GM18868 (cell line): ENCODE data around the gene C5.

Experiments
- ATAC-seq: cut with Tn5 transposase; IDR thresholded peaks from one replicate; pipeline ENCODE4 v1.9.1; 2021; ENCODE audit warnings: mild to moderate bottlenecking, moderate library complexity; ENCODE audit not compliant: unreplicated experiment

The C5 gene

GRCh38 chr9:120944434-120944843 is 105.6 kb downstream of the C5 start:
- ATAC-seq: peak; percentile 100

DNA sequence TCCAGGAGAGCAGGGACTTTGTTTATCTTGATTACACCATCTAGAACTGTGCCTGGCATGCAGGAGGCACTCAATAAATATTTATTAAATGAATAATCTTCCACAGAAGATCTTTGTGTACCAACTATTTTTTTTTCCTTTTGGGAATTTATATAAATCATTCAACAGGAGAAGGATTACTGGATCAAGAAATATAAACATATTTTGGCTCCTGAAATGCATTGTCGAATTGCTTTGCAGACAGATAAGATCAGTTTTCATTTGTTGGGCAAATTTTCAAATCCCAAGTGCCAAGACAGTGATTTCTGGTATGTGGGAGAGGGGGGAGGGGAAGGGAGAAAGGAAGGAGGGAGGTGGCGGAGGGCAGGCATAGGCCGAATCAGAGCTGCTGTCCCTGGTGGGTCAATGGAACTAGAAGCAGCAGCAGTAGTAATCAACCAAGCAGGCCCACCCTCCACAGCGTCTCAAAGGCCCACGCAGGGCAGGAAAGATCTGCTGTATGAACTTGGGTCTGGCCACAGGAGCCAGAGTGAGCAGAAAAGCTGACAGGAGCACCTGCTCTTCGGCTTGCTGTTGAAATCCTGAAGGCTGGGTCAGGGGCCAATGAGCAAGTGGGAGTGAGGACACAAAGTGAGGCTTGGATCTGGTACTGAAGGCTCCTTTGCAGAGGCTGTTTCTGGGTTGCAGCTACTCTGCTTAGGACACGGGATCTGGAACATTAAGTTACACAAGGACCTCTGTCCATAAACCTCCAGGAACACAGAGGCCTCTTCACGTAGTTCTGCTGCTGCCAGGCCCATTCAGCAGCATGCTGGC is 107.7 kb downstream of the C5 start:
- no peak for ATAC-seq

GRCh38 chr9:120941046-120941770 is 108.9 kb downstream of the C5 start:
- no peak for ATAC-seq

GRCh38 chr9:120940573-120940972 is 109.5 kb downstream of the C5 start:
- no peak for ATAC-seq

- no peak for ATAC-seq
Observed at GRCh38 chr9:120938851-120939250, 111.2 kb downstream of the C5 start.

DNA sequence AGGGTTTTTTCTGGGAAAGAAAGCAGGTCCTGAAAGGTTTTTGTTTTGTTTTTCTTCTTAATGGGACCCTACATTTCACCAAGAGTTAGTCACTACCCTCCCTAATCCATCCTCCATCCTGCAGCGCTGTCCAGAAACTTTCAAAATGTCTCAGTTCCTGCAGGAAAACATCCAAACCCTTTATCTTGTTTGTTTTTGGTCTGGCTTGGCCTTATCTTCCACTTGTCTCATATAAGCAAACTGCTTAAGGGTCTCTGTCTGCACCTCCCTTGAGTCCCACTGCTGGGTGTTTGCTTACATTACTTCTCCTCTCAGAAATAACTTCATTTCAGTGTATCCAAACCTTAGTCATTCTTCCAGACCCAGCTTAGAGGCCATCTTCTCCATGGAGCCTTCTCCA is 112.5 kb downstream of the C5 start:
- ATAC-seq: no peak

DNA sequence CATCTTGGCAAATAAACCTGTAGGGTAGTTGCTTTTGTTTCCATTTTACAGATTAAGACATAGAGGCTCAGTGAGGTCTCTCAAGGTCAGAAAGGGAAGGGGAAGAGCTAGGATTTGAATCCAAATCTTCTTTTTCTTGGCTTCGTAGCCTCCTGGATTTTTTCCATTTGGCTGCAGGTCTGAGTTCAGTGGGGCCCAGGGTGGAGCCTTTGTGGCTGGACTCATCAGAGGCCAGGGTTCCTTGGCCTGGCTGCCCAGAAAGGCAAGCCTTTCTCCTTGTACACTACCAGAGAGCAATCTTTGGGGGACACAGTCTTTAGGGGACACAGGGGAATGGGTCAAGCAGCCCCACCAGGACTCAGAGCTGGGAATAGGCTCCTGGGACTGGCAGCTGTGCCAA is 112.9 kb downstream of the C5 start:
- no peak for ATAC-seq

DNA sequence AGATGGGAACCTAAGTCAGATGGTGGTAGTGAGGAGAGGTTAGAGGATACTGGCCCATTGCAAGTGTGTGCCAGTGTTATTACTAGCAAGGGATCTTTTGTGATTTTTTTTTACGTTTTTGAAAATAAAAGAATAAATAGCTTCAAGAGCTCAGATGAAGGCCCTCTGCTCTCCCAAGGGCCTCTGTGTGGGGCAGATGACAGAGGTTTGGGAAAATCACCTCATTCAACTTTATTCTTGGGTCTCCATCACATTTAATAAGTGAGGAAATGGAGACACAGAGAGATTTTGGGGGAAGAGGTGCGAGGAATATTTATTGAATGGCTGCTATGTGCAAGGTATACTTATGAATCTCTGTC is 113.3 kb downstream of the C5 start:
- ATAC-seq: no peak

GRCh38 chr9:120936011-120936763 is 113.9 kb downstream of the C5 start:
- ATAC-seq: peak; percentile 34

- ATAC-seq: no peak
Observed at GRCh38 chr9:120935383-120935857, 114.7 kb downstream of the C5 start.

DNA sequence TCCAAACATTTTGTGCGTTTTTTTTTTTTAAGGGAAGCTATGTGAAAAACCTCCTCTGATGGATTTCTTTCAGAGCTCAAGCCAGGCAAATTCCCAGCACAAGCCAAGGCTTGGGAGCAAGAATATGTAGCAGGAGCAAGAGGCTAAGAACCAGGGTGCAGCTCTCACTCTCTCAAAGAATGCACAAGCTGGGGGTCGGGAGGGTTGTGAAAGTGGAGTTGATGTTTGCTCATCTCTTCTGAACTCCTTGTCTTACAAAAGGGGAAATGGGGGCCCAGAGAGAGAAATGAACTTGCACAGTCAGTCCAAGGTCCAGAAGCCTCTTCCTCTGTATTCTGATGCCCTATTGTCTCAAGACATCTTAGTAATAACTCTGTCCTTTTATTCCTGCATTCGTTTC is 115.8 kb downstream of the C5 start:
- ATAC-seq: no peak

DNA sequence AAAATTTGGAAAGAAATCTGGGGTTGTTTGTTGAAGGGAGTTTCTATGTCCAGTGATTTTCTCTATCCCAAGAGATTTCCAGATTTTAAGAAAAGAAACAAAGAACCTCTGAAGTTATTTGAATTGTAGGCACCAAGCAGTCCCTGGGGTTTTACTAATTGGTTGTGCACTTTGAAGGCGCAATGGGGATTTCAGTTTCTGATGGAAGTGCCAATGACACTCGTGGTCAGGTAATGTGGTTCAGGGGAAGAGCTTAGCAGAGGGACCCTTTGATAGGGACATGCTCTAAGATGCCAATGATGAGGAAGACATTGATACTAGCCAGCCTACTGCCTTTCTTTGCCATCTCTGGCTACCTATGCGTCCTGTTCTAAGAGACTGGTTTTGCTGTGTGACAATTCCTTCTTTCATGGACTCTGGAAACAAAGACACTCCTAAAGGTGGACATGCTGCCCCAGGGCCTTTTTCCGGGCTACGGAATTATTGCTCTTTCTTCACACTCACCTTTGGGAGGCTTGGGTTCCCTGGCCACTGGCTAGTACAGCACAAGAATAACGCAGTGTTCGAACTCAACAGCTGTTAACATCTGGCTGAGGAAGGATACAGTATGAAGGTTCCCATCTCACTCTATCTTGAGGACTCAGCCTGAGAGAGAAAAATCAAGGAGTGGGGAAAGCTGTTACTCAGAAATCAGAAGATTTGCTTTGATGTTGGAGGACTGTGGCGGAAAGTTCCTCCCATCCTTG is 116.6 kb downstream of the C5 start:
- ATAC-seq: no peak

GRCh38 chr9:120932086-120932823 is 117.8 kb downstream of the C5 start:
- no peak for ATAC-seq

DNA sequence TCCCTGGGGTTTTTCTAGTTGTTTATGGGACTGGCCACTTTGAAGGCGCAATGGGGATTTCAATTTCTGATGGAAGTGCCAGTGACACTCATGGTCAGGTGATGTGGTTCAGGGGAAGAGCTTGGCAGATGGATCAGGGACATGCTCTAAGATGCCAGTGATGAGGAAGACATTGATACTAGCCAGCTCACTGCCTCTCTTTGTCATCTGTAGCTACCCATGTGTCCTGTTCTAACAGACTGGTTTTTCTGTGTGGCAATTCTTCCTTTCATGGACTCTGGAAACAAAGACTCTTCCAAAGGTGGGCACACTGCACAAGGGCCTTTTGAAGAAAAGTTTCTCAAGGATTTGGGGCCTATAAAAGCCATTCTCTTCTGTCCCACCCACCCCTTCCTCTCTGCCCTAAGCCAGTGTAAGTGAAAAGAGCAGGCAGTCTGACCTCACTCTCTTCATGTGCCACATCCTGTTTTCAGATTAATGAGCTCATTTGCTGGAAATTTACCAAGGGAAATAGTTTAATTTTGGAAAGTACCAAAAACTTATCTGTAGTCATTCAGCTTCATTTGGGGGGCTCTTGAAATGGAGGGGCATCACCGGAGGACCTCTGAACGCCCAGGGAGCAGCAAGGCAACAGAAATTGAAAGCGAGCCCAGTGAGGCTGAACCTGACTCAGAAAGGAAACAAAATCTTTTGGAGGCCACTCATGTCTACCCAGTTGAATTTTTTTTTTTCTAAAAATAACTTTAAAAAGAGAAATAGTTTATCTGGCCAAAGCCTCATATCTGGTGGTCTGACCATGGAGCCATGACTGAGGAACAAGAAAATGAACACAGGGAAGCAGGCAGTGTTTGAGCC is 118.6 kb downstream of the C5 start:
- ATAC-seq: peak; percentile 59

DNA sequence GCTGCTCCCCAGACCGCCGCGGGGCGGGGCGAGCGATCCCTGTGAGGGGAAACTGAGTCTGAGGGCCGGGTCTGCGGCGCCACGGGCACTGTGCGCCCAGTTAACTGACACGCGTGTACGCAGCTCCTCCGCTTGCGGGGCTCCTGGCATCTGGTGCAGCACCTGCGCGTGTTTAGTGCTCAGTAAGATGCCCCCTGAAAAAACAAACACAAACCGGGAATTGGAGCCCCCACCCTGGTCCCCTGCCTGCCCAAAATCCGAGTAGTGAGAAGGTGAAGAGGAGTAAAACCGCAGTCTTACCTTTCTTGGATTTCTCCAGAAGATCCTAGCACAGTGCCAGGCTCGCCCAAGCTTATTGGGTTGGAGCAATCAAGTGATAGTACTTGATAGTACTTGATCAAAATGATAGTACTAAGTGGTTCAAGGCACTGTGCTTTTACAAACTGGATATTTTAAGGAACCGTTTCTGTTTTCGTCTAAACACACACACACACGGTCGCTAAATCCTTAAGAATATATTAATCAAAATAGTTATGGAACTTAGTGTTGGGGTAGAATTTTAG is 120.8 kb downstream of the C5 start:
- no peak for ATAC-seq

DNA sequence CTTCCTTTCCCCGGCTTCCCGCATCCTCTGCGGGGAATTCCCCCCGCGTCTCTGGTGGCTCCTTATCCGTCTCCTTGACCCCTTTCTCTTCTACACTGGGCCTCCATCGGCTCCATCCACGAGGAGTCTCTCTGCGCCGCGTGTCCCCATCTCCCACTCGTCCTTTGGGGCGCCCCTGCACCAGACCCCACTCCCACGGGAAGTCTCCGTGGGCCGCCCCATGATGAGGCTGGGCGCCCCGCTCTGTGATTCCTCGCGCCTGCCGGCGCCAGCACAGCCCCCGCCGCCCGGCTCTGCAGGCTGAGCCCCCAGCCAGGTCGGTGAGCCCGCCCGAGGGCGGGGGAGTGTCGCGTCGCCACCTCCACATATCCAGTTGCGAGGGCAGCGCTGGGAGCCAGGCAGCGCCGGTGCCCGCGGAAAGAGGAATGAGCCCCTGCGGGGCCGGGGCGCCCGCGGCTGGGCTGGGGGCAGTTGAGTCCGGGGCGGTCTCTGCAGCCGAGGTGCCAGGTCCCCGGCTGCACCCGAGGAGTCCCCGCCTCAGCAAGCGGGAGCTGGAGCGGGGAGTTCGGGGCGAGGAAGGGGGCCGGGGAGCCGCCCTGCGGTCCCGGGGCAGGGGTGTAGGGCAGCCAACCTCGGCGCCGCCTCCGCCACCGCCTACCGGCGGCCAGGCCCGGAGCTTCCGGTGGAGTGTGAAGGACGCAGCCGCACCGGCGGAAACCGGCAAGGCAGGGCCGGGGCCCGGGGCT is 121.4 kb downstream of the C5 start:
- ATAC-seq: peak; percentile 21

DNA sequence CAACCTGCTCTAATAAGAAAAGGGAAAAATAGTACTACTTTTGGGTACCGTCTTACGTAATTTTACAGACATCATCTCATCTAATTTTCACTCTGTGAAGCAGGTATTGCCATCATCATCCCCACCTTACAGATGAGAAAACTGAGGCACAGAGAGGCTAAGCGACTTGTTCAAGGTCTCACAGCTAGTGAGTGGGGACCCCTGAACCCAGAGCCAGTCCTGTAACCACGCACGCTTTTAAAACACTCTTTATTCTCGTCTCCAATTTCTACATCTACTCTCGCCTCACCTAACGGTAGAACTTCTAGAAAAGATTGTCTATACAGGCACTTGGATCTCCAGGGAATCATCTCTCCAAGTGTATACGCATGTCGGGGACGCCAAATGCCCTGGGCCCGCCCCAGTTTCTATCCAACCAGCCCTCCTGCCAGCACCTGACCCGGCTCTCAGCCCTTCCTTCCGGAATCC is 122.0 kb downstream of the C5 start:
- no peak for ATAC-seq
